ENCODE measurements around the gene ATXN7L1. TPM values are rescaled to one million over a fixed set of nuclear protein-coding genes. Genes with fewer than 3 reads are reported as not detected.

Gene ATXN7L1
- total and polyA plus RNA-seq, 2 of the 4 experiments (the other 2 are of a cell fraction) = 3.5 to 4.3 TPM

DNA sequence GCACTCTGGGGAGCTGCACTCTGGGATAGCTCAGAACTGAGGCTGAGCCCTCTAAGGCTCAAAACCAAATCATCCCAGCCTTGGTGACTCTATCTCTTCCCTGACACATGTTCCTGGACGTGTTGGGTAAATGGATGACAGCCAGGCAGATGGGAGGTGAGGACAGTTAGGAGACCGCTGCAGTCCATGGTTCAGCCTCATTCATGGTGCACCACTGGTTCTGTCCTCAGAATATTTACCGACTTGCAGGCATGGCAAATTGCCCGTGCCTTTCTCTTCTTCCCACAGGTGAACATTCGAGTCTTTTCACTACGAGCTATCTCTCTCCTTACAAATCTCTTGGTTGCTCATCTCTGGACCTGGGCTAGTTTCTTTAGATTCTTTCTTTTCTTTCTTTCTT, 214.8 kb downstream of the ATXN7L1 start:
- Histone ChIP-seq H2BK15ac (ENCODE audit: low read depth, low read length) (no peak overlapping the region), H3K9ac (ENCODE audit: low read depth, low read length) (no peak overlapping the region), H2BK5ac (ENCODE audit: low read depth, low read length, poor library complexity, severe bottlenecking) (no peak overlapping the region), H2AK9ac (replicated peaks; ENCODE audit: low read depth, low read length, poor library complexity) (no peak overlapping the region), H3K79me1 (ENCODE audit: low read depth in 1 of 2, low read length in 2 of 2) (no peaks in the 10 kb centered on the region), H4K8ac (ENCODE audit: low read depth in 2 of 2, low read length in 2 of 2) (no peak overlapping the region), H3K23ac (ENCODE audit: low read depth, low read length) (no peak overlapping the region), H4K20me1 (ENCODE audit: insufficient read depth, low read length) (no peaks in the 10 kb centered on the region; the same call in 1 of the 2 replicates), H3K18ac (ENCODE audit: low read depth, low read length) (no peak overlapping the region), H4K5ac (ENCODE audit: low read depth, low read length) (no peak overlapping the region), H3K4ac (ENCODE audit: low read depth, low read length) (no peak overlapping the region), H3K4me1 (ENCODE audit: control insufficient read depth, insufficient read depth, low read length) (no peaks in the 10 kb centered on the region; the same call in 1 of the 2 replicates), H3K4me2 (ENCODE audit: low read depth, low read length) (no peak overlapping the region), H3K36me3 (ENCODE audit: control insufficient read depth, insufficient read depth, low read length) (peaks cover 12% of the 10 kb centered on the region; the same call in 1 of the 2 replicates), H3K56ac (ENCODE audit: extremely low read depth, insufficient read depth, low read length) (no peak overlapping the region), H3K27ac (ENCODE audit: insufficient read depth, low read length) (no peak overlapping the region), H3K9me1 (ENCODE audit: insufficient read depth, low read length) (peaks cover 7% of the 10 kb centered on the region; the same call in 1 of the 2 replicates), H4K91ac (ENCODE audit: insufficient read depth, low read depth, low read length) (no peak overlapping the region), H2BK20ac (ENCODE audit: low read depth, low read length) (no peak overlapping the region), H2BK120ac (ENCODE audit: low read depth, low read length) (no peak overlapping the region), H3K14ac (replicated peaks; ENCODE audit: low read depth, low read length) (no peak overlapping the region), H3K4me3 (ENCODE audit: insufficient read depth, low read depth, low read length) (no peak overlapping the region), H2AFZ (replicated peaks; ENCODE audit: low read length, poor library complexity) (no peak overlapping the region), H3K27me3 (ENCODE audit: control insufficient read depth, insufficient read depth, low read length) (no peaks in the 10 kb centered on the region), H3K9me3 (ENCODE audit: control insufficient read depth, insufficient read depth, low read length) (no peaks in the 10 kb centered on the region), H2AK5ac (ENCODE audit: low read depth, low read length) (no peak overlapping the region)
- dilution Hi-C loops (cut with HindIII; ENCODE audit: low sequenced_read_pairs, unreplicated experiment) = no loop called here
- ATAC-seq (ENCODE audit: low read depth) (no peak), DNase-seq (no peak)
- BruUV-seq (replicated peaks) = no TSS peak
- TF ChIP-seq POLR2A (IDR thresholded peaks at IDR 0.05; ENCODE audit: low read depth, low read length) = no peak
- TF ChIP-seq, protein P1, sequence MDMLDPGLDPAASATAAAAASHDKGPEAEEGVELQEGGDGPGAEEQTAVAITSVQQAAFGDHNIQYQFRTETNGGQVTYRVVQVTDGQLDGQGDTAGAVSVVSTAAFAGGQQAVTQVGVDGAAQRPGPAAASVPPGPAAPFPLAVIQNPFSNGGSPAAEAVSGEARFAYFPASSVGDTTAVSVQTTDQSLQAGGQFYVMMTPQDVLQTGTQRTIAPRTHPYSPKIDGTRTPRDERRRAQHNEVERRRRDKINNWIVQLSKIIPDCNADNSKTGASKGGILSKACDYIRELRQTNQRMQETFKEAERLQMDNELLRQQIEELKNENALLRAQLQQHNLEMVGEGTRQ (IDR thresholded peaks at IDR 0.05; ENCODE audit: low read depth, low read length) = no peak
- no peak for TF ChIP-seq MAFK (IDR thresholded peaks at IDR 0.05; ENCODE audit: low read depth, low read length)
- no peak for TF ChIP-seq BHLHE40 (IDR thresholded peaks at IDR 0.05; ENCODE audit: low read depth, low read length)
- no peak for TF ChIP-seq RAD21 (IDR thresholded peaks at IDR 0.05; ENCODE audit: low read length)
- no peak for TF ChIP-seq FOS (IDR thresholded peaks at IDR 0.05; ENCODE audit: low read depth, low read length)
- no peak for TF ChIP-seq RCOR1 (IDR thresholded peaks at IDR 0.05; ENCODE audit: insufficient replicate concordance, low read length)
- TF ChIP-seq SMC3 (IDR thresholded peaks at IDR 0.05; ENCODE audit: low read depth, low read length) = no peak
- TF ChIP-seq MXI1 (IDR thresholded peaks at IDR 0.05; ENCODE audit: borderline replicate concordance, low read depth, low read length) = no peak
- TF ChIP-seq, protein P2, sequence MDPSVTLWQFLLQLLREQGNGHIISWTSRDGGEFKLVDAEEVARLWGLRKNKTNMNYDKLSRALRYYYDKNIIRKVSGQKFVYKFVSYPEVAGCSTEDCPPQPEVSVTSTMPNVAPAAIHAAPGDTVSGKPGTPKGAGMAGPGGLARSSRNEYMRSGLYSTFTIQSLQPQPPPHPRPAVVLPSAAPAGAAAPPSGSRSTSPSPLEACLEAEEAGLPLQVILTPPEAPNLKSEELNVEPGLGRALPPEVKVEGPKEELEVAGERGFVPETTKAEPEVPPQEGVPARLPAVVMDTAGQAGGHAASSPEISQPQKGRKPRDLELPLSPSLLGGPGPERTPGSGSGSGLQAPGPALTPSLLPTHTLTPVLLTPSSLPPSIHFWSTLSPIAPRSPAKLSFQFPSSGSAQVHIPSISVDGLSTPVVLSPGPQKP (IDR thresholded peaks at IDR 0.05; ENCODE audit: borderline replicate concordance, low read depth, low read length) = no peak
- no peak for TF ChIP-seq RFX5 (IDR thresholded peaks at IDR 0.05; ENCODE audit: low read depth, low read length)
- TF ChIP-seq MAZ (IDR thresholded peaks at IDR 0.05; ENCODE audit: borderline replicate concordance, low read depth, low read length) = no peak
- TF ChIP-seq CHD1 (IDR thresholded peaks at IDR 0.05; ENCODE audit: low read depth, low read length) = no peak
- no CpG with 5 or more reads among the region's 6 CpGs for WGBS, 2 experiments (ENCODE audit: extremely low coverage in 2 of 2, insufficient read length in 1 of 2)
- CTCF ChIA-PET = no interaction called here
- intact Hi-C loops (cut with micrococcal nuclease) = no loop called here
- in situ Hi-C loops (cut with MboI; ENCODE audit: low sequenced_read_pairs) = no loop called here
- POLR2A ChIA-PET (ENCODE audit: unreplicated experiment) = no interaction called here

Data from IMR-90 (cell line).